Thymus (tissue), 11 donors: Measurements from ENCODE around the gene SERPIND1. TPM values are rescaled to one million over a fixed set of nuclear protein-coding genes. Genes with fewer than 3 reads are reported as not detected.
A peak's percentile ranks its signal among the peaks of the same experiment; 100 is the strongest.

Experiments used
- DNase-seq, 9 donors: peaks; one replicate each; pipeline ENCODE4 v3.0.0-alpha.2; 2013; ENCODE audit warnings: low spot score in 9 of 9, low read depth in 6 of 9, missing footprints in 1 of 9
- H3K27ac ChIP-seq, 2 donors: one replicate each; pipeline ENCODE4 v1.5.1; 2013; ENCODE audit warnings: control low read depth in 1 of 2, low read depth in 1 of 2, low read length in 1 of 2, mild to moderate bottlenecking in 1 of 2, moderate library complexity in 1 of 2
- H3K27me3 ChIP-seq, 2 donors: one replicate each; pipeline ENCODE4 v1.5.1; 2013; ENCODE audit warnings: low read length in 1 of 2; ENCODE audit not compliant: control insufficient read depth in 2 of 2, insufficient read depth in 1 of 2
- H3K36me3 ChIP-seq, 2 donors: one replicate each; pipeline ENCODE4 v1.5.1; 2013; ENCODE audit warnings: low read length in 1 of 2, mild to moderate bottlenecking in 1 of 2, moderate library complexity in 1 of 2; ENCODE audit not compliant: control insufficient read depth in 2 of 2, insufficient read depth in 2 of 2
- H3K4me1 ChIP-seq, 2 donors: one replicate each; pipeline ENCODE4 v1.5.1; 2013; ENCODE audit warnings: low read length in 2 of 2; ENCODE audit not compliant: control insufficient read depth in 2 of 2, insufficient read depth in 2 of 2
- H3K4me3 ChIP-seq, 2 donors: one replicate each; pipeline ENCODE4 v1.5.1; 2013; ENCODE audit warnings: low read length in 2 of 2, control low read depth in 1 of 2, mild to moderate bottlenecking in 1 of 2
- H3K9me3 ChIP-seq, 2 donors: one replicate each; pipeline ENCODE4 v1.5.1; 2013; ENCODE audit warnings: low read length in 1 of 2, mild to moderate bottlenecking in 1 of 2; ENCODE audit not compliant: control insufficient read depth in 2 of 2, insufficient read depth in 1 of 2
- WGBS: extraction: QIAGEN DNeasy Blood & Tissue Kit; methylation state at CpG from one replicate; pipeline ENCODE4 v1.1.7; 2013; 5-methylcytosine and 5-hydroxymethylcytosine counted together
- polyA plus RNA-seq: library from polyadenylated mRNA; stranded (reverse); fragments of 200-250 nt; gene quantifications from one replicate; pipeline ENCODE4 v1.2.3, GENCODE V29; 2013
- total RNA-seq: library from RNA; stranded (reverse); fragments of 120-200 nt; gene quantifications from one replicate; pipeline ENCODE4 v1.2.4, GENCODE V29; 2013
- donor health status: healthy.

The SERPIND1 gene
- total and polyA plus RNA-seq, 2 donors = 0.05 to 0.11 TPM

DNA sequence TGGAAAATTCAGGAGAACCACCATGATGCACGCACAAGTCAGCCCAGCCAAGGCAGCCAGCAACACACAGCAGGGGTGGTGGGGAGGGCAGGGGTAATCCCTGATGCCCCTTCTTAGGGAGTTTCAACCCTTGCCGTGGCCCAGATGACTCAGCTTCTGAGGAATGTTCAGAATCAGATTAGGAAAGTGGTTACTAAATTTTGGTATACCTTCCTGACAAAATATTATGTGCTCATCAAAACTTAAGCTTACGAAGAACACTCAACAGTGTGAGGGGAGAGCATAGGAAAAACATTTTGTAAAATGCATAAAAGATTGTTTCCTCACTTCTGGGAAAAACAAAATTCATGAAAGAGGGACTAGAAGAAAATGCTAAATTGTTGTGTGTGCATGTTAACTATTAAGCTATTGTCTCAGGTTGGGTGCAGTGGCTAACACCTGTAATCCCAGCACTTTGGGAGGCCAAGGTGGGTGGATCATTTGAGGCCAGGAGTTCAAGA, 32.1 kb downstream of the SERPIND1 start:
- over 99% methylated on average over 3 of the region's 3 CpGs for WGBS
- H3K27me3 ChIP-seq = no peaks in the 10 kb centered on the region

DNA sequence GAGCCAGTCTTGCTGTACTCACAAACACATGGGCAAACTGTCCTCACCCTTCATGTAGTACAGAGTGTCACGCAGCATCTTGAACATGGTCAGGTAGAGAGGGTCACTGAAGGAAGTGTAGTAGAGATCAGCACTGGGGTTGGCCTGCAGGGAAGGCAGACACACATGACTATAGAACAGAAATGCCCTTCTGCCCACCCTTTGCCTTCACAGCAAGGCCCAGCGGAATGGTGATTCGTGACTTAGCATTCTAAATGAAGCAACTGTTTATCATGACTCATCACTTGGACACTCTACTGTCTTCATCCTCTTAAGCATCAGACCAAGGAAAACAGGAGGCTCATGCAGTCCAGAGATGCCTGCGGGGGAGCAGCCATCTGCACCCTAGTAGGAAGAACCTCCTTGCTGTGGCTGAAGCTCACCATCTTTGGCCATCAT, 33.4 kb downstream of the SERPIND1 start:
- 98% methylated on average over 4 of the region's 4 CpGs for WGBS
- no peak overlapping the region for H3K4me3 ChIP-seq
- peaks cover 70 to 75% of the 10 kb centered on the region in 2 donors for H3K36me3 ChIP-seq
- H3K9me3 ChIP-seq = no peaks in the 10 kb centered on the region
- no peak overlapping the region for H3K27ac ChIP-seq
- no peak for DNase-seq
- H3K4me1 ChIP-seq = peaks cover 2 to 21% of the 10 kb centered on the region in 2 donors
- no peaks in the 10 kb centered on the region for H3K27me3 ChIP-seq

More for the DNA sequence above, 32.1 kb downstream of the SERPIND1 start:
- Histone ChIP-seq H3K9me3 (no peaks in the 10 kb centered on the region), H3K36me3 (peaks cover 78 to 80% of the 10 kb centered on the region in 2 donors), H3K4me3 (no peak overlapping the region), H3K4me1 (peaks cover 0 to 16% of the 10 kb centered on the region in 2 donors), H3K27ac (no peak overlapping the region)
- DNase-seq = no peak

DNA sequence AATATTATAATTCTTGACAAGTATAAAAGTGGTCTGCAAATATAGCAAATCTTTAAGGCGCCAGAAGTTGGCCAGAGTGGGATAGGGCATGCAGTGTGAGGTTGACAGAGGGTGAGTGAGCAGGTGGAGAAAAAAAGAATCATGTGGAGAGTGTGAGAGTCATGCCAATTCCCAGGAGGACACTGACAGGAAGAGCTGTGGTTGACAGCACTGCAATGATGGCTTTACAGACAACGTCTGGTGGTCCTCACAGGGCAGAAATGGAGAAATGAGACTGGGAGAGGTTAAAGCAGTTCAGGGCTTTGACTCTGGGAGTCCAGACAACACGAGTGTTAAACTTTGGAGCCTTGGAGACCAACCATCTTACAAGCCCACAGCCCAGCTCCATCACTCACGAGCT, 34.9 kb downstream of the SERPIND1 start:
- H3K4me1 ChIP-seq = peaks cover 2 to 21% of the 10 kb centered on the region in 2 donors
- H3K4me3 ChIP-seq = no peak overlapping the region
- H3K27ac ChIP-seq = no peak overlapping the region
- H3K27me3 ChIP-seq = no peaks in the 10 kb centered on the region
- H3K36me3 ChIP-seq = peaks cover 67 to 73% of the 10 kb centered on the region in 2 donors
- H3K9me3 ChIP-seq = no peaks in the 10 kb centered on the region
- WGBS = 82% methylated on average over 4 of the region's 4 CpGs
- no peak for DNase-seq

DNA sequence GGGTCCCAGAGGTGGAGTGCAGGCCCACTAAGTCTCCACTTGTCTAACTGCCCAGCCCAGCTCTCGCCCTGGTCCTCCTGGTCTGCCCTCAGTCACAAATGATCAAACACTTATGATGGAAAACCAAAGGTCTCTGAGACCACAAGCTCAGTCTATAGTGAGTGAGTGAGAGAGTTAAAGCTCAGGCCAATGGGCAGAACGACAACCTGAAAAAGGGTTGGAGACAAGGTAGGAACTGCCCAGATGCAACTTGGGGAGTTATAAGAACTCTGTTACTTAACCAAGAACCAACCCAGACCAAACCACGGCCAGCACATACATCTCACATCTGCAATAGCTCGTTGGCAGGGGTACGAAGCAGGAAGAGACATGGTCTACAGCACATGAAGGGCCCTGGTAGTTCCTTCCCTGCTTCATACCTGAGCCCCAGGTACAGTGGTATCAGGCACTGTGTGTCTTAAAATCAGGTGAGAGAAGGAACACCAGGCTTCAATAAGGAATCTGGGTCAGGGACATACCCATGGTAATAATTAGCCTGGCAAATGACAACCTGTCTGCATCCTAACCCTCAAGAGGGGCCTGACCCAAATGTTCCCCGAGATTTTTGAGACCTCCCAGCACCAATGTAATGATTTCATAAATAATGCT, 35.7 kb downstream of the SERPIND1 start:
- WGBS = 93% methylated on average over 6 of the region's 6 CpGs

DNA sequence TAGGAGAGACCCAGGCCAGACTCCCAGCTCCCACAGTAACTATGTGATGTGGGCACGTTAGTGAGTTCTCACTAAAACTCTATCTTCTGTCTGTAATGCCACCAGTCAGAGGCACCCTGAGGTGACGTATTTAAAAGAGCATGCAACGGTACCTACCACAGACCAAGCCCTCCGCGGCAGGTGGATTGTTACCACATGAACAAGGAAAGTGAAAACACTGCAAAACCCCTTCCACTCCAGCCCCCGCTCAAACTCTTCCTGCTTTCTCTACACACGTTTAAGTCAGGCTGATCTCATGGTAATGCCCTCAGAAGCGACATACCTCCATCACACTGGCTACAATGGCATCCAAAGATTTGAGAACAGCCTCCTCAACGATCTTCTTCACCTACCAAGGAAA, 36.7 kb downstream of the SERPIND1 start:
- peak overlapping the region in 1 of 2 donors; percentile 87 for H3K27ac ChIP-seq
- H3K4me3 ChIP-seq = no peak overlapping the region
- peak; percentile 34 to 90 (median 65) for DNase-seq
- H3K4me1 ChIP-seq = peaks cover 2 to 21% of the 10 kb centered on the region in 2 donors
- no peaks in the 10 kb centered on the region for H3K9me3 ChIP-seq
- peaks cover 55 to 68% of the 10 kb centered on the region in 2 donors for H3K36me3 ChIP-seq
- 55% methylated on average over 9 of the region's 9 CpGs for WGBS
- no peaks in the 10 kb centered on the region for H3K27me3 ChIP-seq

More for the DNA sequence above, 35.7 kb downstream of the SERPIND1 start:
- Histone ChIP-seq H3K4me3 (no peak overlapping the region), H3K9me3 (no peaks in the 10 kb centered on the region), H3K36me3 (peaks cover 59 to 70% of the 10 kb centered on the region in 2 donors), H3K27me3 (no peaks in the 10 kb centered on the region), H3K4me1 (peaks cover 2 to 21% of the 10 kb centered on the region in 2 donors), H3K27ac (peak overlapping the region in 1 of 2 donors; percentile 37)
- DNase-seq = no peak

DNA sequence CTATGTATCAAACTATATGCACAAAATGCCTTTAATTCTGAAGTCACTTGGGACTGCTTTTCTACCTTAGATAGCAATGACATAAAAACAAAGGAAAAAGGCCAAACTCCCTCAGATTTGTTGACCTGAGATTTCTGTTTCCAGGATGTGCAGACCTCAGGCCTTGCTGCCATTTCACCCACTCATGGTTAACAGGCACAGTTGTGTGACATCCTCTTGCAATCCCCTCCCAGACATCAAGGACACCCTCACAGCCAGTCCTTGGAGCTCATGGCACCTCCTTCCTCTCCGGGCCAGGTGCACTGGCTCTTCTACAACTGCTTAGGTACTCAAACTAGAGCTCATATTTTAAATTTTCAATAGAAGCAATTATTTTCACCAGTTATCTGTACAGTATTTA, 37.3 kb downstream of the SERPIND1 start:
- Histone ChIP-seq H3K4me3 (no peak overlapping the region), H3K9me3 (no peaks in the 10 kb centered on the region), H3K36me3 (peaks cover 59 to 67% of the 10 kb centered on the region in 2 donors), H3K27ac (peak overlapping the region; percentile 1 to 87), H3K27me3 (no peaks in the 10 kb centered on the region), H3K4me1 (peaks cover 2 to 21% of the 10 kb centered on the region in 2 donors)
- peak in 3 of 9 donors; percentile 7 to 31 (median 9) for DNase-seq
- 86% methylated on average over 1 of the region's 1 CpG for WGBS

DNA sequence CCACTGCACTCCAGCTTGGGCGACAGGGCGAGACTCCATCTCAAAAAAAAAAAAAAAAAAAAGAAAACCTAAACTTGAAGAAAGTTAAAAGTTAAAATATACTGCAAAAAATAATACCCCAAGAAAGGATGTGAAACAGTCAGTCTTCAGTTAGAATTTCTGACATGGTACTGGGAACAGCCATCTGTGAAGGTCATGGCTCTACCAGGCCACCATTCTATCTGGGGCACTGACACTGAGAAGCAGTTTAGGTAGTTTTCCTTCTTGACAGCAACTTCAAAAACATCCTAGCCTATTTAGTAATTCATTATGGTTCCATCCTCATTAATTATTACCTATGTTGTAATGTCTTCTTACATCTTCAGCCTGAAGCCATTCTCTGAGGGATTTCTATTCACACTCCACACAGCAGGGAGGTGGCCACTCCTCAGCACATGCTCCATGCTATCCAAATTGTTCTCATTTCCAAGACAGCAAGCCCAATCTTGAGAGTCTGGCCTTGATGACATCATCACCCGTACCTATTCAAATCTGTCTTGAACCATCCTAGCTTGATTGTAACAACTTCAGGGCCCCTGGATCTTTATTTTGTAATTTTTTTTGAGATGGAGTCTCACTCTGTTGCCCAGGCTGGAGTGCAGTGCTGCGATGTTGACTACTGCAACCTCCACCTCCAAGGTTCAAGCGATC, 38.2 kb downstream of the SERPIND1 start:
- H3K4me3 ChIP-seq = no peak overlapping the region
- no peak for DNase-seq
- no peaks in the 10 kb centered on the region for H3K27me3 ChIP-seq
- H3K4me1 ChIP-seq = peaks cover 2 to 21% of the 10 kb centered on the region in 2 donors
- H3K36me3 ChIP-seq = peaks cover 60 to 67% of the 10 kb centered on the region in 2 donors
- no peak overlapping the region for H3K27ac ChIP-seq
- WGBS = 98% methylated on average over 5 of the region's 5 CpGs
- no peaks in the 10 kb centered on the region for H3K9me3 ChIP-seq

DNA sequence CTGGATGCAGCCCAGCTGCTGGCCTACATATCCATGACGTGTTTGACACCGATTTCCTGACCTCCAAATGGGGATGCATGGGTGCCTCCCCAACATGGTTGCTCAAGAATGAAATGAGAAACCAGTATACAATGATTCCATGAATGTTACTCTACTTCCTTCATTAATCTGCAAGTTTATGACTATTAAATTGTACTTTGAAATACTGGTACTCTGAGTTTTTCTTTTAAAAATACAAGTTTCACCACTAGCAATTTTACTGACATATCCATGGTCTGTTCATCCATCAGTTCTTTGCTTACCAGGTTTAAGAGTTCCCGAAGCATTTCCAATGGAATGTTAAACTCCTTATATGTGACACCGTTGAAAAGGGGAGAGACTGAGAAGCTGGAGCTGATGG, 39.1 kb downstream of the SERPIND1 start:
- Histone ChIP-seq H3K27me3 (no peaks in the 10 kb centered on the region), H3K9me3 (no peaks in the 10 kb centered on the region), H3K36me3 (peaks cover 58 to 67% of the 10 kb centered on the region in 2 donors), H3K4me1 (peaks cover 2 to 21% of the 10 kb centered on the region in 2 donors), H3K27ac (no peak overlapping the region), H3K4me3 (no peak overlapping the region)
- no peak for DNase-seq
- WGBS = 97% methylated on average over 4 of the region's 4 CpGs

DNA sequence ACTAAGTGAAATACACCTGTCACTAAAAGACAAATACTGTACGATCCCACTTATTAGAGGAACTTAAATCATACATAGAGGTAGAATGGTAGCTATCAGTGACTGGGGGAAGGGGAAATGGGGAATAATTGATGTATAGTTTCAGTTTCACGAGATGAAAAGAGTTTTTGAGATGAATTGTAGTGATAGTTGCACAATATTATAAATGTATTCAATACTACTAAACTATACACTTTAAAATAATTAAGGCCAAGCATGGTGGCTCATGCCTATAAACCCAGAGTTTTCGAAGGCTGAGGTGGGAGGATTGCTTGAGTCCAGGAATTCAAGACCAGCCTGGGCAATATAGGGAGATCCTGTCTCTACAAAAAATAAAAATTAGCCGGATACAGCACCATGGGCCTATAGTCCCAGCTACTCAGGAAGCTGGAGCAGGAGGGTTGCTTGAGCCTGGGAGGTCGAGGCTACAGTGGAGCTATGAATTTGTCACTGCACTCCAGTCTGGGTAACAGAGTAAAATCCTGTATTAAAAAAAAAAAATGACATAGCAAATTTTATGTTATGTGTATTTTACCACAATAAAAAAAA, 40.4 kb downstream of the SERPIND1 start:
- Histone ChIP-seq H3K27ac (no peak overlapping the region), H3K4me3 (no peak overlapping the region), H3K4me1 (peaks cover 2 to 21% of the 10 kb centered on the region in 2 donors), H3K9me3 (no peaks in the 10 kb centered on the region), H3K36me3 (peaks cover 62 to 71% of the 10 kb centered on the region in 2 donors), H3K27me3 (no peaks in the 10 kb centered on the region)
- WGBS = 94% methylated on average over 5 of the region's 5 CpGs
- no peak for DNase-seq
